HepG2 (cell line): Measurements from ENCODE around the gene WDR54. TPM values are rescaled to one million over a fixed set of nuclear protein-coding genes. Genes with fewer than 3 reads are reported as not detected.

ENCODE experiments used
- GABPA ChIP-seq, 2 experiments: IDR thresholded peaks; 2 replicates each; pipeline ENCODE4 v1.6.1; 2011 to 2016; ENCODE audit warnings: low read depth in 2 of 2, low read length in 1 of 2, missing biosample characterization in 1 of 2, missing genetic modification characterization in 1 of 2
- KDM4B ChIP-seq: sonication (generic); formaldehyde crosslinking; IDR thresholded peaks from 2 replicates; pipeline ENCODE4 v1.4.0; 2020; ENCODE audit warnings: missing genetic modification reagents
- KLF12 ChIP-seq: sonication (generic); formaldehyde crosslinking; IDR thresholded peaks from 2 replicates; pipeline ENCODE4 v1.4.0; 2020; ENCODE audit warnings: missing genetic modification reagents, borderline replicate concordance
- NRL ChIP-seq: sonication (generic); formaldehyde crosslinking; IDR thresholded peaks from 2 replicates; pipeline ENCODE4 v1.5.0; 2020; ENCODE audit warnings: missing genetic modification reagents, mild to moderate bottlenecking, moderate library complexity, borderline replicate concordance
- PATZ1 ChIP-seq: sonication (generic); formaldehyde crosslinking; IDR thresholded peaks from 2 replicates; pipeline ENCODE4 v1.4.0; 2020; ENCODE audit warnings: missing genetic modification reagents
- RAD51 ChIP-seq: fragments of 450-650 bp; IDR thresholded peaks from 2 replicates; pipeline ENCODE4 v1.6.1; 2016; ENCODE audit warnings: borderline replicate concordance
- REXO4 ChIP-seq: sonication (generic); formaldehyde crosslinking; IDR thresholded peaks from 2 replicates; pipeline ENCODE4 v1.8.0; 2022; ENCODE audit warnings: missing genetic modification reagents, mild to moderate bottlenecking, borderline replicate concordance
- STAT5B ChIP-seq: sonication (generic); formaldehyde crosslinking; IDR thresholded peaks from 2 replicates; pipeline ENCODE4 v1.4.0; 2020; ENCODE audit warnings: missing genetic modification reagents
- TBX3 ChIP-seq: fragments of 450-650 bp; IDR thresholded peaks from 2 replicates; pipeline ENCODE4 v1.6.1; 2017; ENCODE audit warnings: antibody characterized with exemption, mild to moderate bottlenecking, inconsistent platforms, borderline replicate concordance
- ZBTB37 ChIP-seq: sonication (generic); formaldehyde crosslinking; IDR thresholded peaks from 2 replicates; pipeline ENCODE4 v1.4.0; 2020; ENCODE audit warnings: mild to moderate bottlenecking, missing genetic modification reagents
- ZKSCAN8 ChIP-seq: IDR thresholded peaks from 2 replicates; pipeline ENCODE4 v1.6.1; 2016; ENCODE audit warnings: borderline replicate concordance, missing genetic modification reagents, missing compliant biosample characterization
- ZNF17 ChIP-seq: sonication (generic); formaldehyde crosslinking; IDR thresholded peaks from 2 replicates; pipeline ENCODE4 v1.5.0; 2020; ENCODE audit warnings: mild to moderate bottlenecking, missing genetic modification reagents
- ZNF235 ChIP-seq: sonication (generic); formaldehyde crosslinking; IDR thresholded peaks from 2 replicates; pipeline ENCODE4 v1.8.1; 2023; ENCODE audit warnings: mild to moderate bottlenecking, missing genetic modification reagents, borderline replicate concordance
- ZNF556 ChIP-seq: sonication (generic); formaldehyde crosslinking; IDR thresholded peaks from 2 replicates; pipeline ENCODE4 v1.4.0; 2020; ENCODE audit warnings: mild to moderate bottlenecking, missing genetic modification reagents, borderline replicate concordance
- ZNF574 ChIP-seq: sonication (generic); formaldehyde crosslinking; IDR thresholded peaks from 2 replicates; pipeline ENCODE4 v1.4.0; 2020; ENCODE audit warnings: missing genetic modification reagents
- ZNF629 ChIP-seq: sonication (generic); formaldehyde crosslinking; conservative IDR thresholded peaks from 2 replicates; pipeline ENCODE4 v1.5.0; 2020; ENCODE audit warnings: missing genetic modification reagents
- ZNF652 ChIP-seq: IDR thresholded peaks from 2 replicates; pipeline ENCODE4 v1.6.1; 2016; ENCODE audit warnings: low read depth, borderline replicate concordance
- ZNF703 ChIP-seq: sonication (generic); formaldehyde crosslinking; IDR thresholded peaks from 2 replicates; pipeline ENCODE4 v1.5.1; 2020; ENCODE audit warnings: missing genetic modification reagents, mild to moderate bottlenecking, moderate library complexity, borderline replicate concordance
- ZNF891 ChIP-seq: sonication (generic); formaldehyde crosslinking; IDR thresholded peaks from 2 replicates; pipeline ENCODE4 v1.5.0; 2020; ENCODE audit warnings: mild to moderate bottlenecking, missing genetic modification reagents
- polyA plus RNA-seq, 8 experiments: library from polyadenylated mRNA; depleted of rRNA in 3 of 8; stranded (reverse) in 7 of 8; unstranded in 1 of 8; fragments of >200 nt; fragmentation: Illumina TruSeq in 4 of 8; extraction: Trizol in 4 of 8; gene quantifications; 2 replicates each; pipeline versions ENCODE4 v1.2.1 to v1.2.3, GENCODE V29; 2011 to 2016; ENCODE audit warnings: low read depth in 4 of 8, missing spikeins in 1 of 8, mixed read lengths in 1 of 8; ENCODE audit not compliant: insufficient read depth in 1 of 8
- total RNA-seq, 5 experiments: library from RNA; depleted of rRNA; stranded (reverse); fragments of >200 nt; fragmentation: Illumina TruSeq; extraction: Trizol; gene quantifications; 2 replicates each; pipeline ENCODE4 v1.2.3, GENCODE V29; 2016; ENCODE audit warnings: low read depth in 1 of 5
- TF ChIP-seq, protein P1 (sequence below), 2 experiments: sonication (generic) in 1 of 2; formaldehyde crosslinking in 1 of 2; IDR thresholded peaks; 2 replicates each; pipeline versions ENCODE4 v1.4.0 to v1.6.1; 2018 to 2020; ENCODE audit warnings: missing genetic modification reagents in 2 of 2, borderline replicate concordance in 1 of 2, low read depth in 1 of 2, mild to moderate bottlenecking in 1 of 2, missing biosample characterization in 1 of 2

WDR54 gene
- total and polyA plus RNA-seq, 2 of the 13 experiments (the other 11 are each of a cell fraction or from before 2014, with no cell fraction given) = 2.0 to 17.3 TPM

DNA sequence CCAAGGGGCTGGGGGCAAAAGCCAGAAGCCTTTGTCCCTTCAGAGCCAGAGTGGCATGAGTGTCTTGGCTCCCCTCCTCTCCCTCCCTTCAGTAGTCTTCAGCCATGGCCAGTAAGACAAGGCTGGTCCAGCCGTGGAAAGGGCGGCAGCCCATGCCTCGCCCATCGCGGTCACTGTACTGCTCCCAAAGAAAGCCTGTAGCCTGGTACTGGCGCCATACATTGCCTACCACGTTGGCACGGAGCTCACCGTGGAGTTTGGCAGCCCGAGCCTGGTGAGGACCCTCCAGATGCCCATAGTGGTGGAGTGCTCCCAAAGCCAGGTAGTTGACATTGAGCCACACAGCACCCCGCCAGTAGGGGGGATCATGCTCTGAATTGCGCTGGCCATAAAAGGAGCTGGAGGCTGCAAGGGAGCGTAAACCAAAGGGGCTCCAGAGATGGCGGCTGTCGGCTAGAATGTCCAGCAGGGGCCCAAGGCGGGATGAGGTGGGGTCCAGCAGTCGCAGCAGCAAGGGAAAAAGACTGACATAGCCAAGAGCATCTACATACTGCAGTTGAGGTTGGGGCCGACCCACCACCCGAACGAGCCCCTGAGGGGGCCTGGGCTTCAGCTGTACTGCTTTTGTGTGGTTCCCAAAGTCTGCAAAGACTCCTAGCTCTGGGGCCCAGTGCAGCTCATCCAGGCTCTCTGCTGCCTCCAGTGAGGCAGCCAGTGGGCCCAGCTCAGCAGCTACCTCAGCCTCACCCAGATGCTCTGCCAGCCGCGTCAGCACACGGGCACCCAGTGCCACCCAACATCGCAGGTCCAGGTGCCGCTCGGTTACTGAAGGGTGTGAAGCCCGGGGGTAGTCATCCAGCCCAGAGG is 39.9 kb downstream of the WDR54 start (continued):
- TF ChIP-seq NRL (CRISPR knock-in tag) (no peak), ZNF556 (CRISPR knock-in tag) (no peak), ZNF703 (CRISPR knock-in tag) (no peak), ZNF629 (CRISPR knock-in tag) (no peak), ZNF235 (CRISPR knock-in tag) (0 out of 2 replicates have a peak, but pooled peaks have one; percentile 40), KLF12 (CRISPR knock-in tag) (no peak), STAT5B (CRISPR knock-in tag) (no peak), ZNF891 (CRISPR knock-in tag) (no peak; the same call in 1 of the 2 replicates), ZBTB37 (CRISPR knock-in tag) (no peak), REXO4 (CRISPR knock-in tag) (0 out of 2 replicates have a peak, but pooled peaks have one; percentile 49), ZNF652 (CRISPR knock-in tag) (no peak), RAD51 (no peak), ZNF17 (no peak), TBX3 (no peak), KDM4B (CRISPR knock-in tag) (no peak), ZNF574 (CRISPR knock-in tag) (peak; percentile 49; the same call in 1 of the 2 replicates), GABPA (IDR thresholded peaks at IDR 0.05; ENCODE audit: low read depth, low read length) (no peak), GABPA (CRISPR knock-in tag; IDR thresholded peaks at IDR 0.05; ENCODE audit: low read depth) (no peak), PATZ1 (CRISPR knock-in tag) (no peak), ZKSCAN8 (no peak)
- TF ChIP-seq, protein P1, sequence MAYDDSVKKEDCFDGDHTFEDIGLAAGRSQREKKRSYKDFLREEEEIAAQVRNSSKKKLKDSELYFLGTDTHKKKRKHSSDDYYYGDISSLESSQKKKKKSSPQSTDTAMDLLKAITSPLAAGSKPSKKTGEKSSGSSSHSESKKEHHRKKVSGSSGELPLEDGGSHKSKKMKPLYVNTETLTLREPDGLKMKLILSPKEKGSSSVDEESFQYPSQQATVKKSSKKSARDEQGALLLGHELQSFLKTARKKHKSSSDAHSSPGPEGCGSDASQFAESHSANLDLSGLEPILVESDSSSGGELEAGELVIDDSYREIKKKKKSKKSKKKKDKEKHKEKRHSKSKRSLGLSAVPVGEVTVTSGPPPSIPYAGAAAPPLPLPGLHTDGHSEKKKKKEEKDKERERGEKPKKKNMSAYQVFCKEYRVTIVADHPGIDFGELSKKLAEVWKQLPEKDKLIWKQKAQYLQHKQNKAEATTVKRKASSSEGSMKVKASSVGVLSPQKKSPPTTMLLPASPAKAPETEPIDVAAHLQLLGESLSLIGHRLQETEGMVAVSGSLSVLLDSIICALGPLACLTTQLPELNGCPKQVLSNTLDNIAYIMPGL (CRISPR knock-in tag; IDR thresholded peaks at IDR 0.05; ENCODE audit: borderline replicate concordance in 1 of 2, low read depth in 1 of 2) = peak in 1 of 2 experiments; percentile 16; a peak in 1 of 4 replicates
